Gastroesophageal sphincter (tissue), 4 donors: ENCODE measurements around the gene KLK14. TPM values are rescaled to one million over a fixed set of nuclear protein-coding genes. Genes with fewer than 3 reads are reported as not detected.
A peak's percentile ranks its signal among the peaks of the same experiment; 100 is the strongest.

Experiments
- ATAC-seq: fragments of 150-250 bp; one replicate; pipeline ENCODE4 v1.9.1; 2016; ENCODE audit warnings: mild to moderate bottlenecking, moderate library complexity
- H3K27ac ChIP-seq, 4 donors: fragments of 200-600 bp; sonication (generic) in 3 of 4; 1 replicate in 3 of 4; 2 replicates in 1 of 4; pipeline ENCODE4 v1.5.1; 2016 to 2019
- H3K27me3 ChIP-seq: fragments of 200-600 bp; sonication (generic); one replicate; pipeline ENCODE4 v1.5.1; 2019
- H3K36me3 ChIP-seq, 2 donors: fragments of 200-600 bp; sonication (generic); one replicate each; pipeline ENCODE4 v1.5.1; 2019; ENCODE audit warnings: control low read depth in 1 of 2
- H3K4me1 ChIP-seq, 3 donors: fragments of 200-600 bp; sonication (generic); 1 replicate in 2 of 3; 2 replicates in 1 of 3; pipeline ENCODE4 v1.5.1; 2016 to 2019; ENCODE audit warnings: control low read depth in 2 of 3
- H3K4me3 ChIP-seq, 2 donors: fragments of 200-600 bp; sonication (generic); one replicate each; pipeline ENCODE4 v1.5.1; 2019; ENCODE audit warnings: mild to moderate bottlenecking in 1 of 2, moderate library complexity in 1 of 2
- H3K9me3 ChIP-seq, 3 donors: fragments of 200-600 bp; sonication (generic); one replicate each; pipeline ENCODE4 v1.5.1; 2017 to 2019; ENCODE audit warnings: control low read depth in 2 of 3
- CTCF ChIP-seq, 4 experiments: fragments of 200-600 bp in 2 of 4; fragments of 450-650 bp in 2 of 4; sonication (generic) in 1 of 4; IDR thresholded peaks; one replicate each; pipeline ENCODE4 v1.5.1; 2017 to 2019; ENCODE audit warnings: antibody characterized with exemption in 4 of 4, mild to moderate bottlenecking in 2 of 4, moderate library complexity in 2 of 4
- EP300 ChIP-seq: sonication (generic); formaldehyde crosslinking; IDR thresholded peaks from one replicate; pipeline ENCODE4 v1.6.1; 2017; ENCODE audit warnings: antibody characterized with exemption, mild to moderate bottlenecking
- POLR2A ChIP-seq, 2 donors: fragments of 450-650 bp; IDR thresholded peaks; one replicate each; pipeline ENCODE4 v1.6.1; 2017; ENCODE audit warnings: antibody characterized with exemption in 2 of 2, mild to moderate bottlenecking in 2 of 2, moderate library complexity in 1 of 2
- POLR2AphosphoS5 ChIP-seq: sonication (generic); formaldehyde crosslinking; IDR thresholded peaks from one replicate; pipeline ENCODE4 v1.6.1; 2017; ENCODE audit warnings: antibody characterized with exemption
- WGBS, 2 donors: methylation state at CpG; one replicate each; pipeline ENCODE4 v1.1.5; 2018; ENCODE audit warnings: low coverage in 1 of 2; 5-methylcytosine and 5-hydroxymethylcytosine counted together
- total RNA-seq, 4 donors: library from RNA; depleted of rRNA; stranded (reverse); fragments of >200 nt; gene quantifications; one replicate each; pipeline ENCODE4 v1.1.0, GENCODE V29; 2016

The KLK14 gene, protein sequence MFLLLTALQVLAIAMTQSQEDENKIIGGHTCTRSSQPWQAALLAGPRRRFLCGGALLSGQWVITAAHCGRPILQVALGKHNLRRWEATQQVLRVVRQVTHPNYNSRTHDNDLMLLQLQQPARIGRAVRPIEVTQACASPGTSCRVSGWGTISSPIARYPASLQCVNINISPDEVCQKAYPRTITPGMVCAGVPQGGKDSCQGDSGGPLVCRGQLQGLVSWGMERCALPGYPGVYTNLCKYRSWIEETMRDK
- not detected for total RNA-seq

DNA sequence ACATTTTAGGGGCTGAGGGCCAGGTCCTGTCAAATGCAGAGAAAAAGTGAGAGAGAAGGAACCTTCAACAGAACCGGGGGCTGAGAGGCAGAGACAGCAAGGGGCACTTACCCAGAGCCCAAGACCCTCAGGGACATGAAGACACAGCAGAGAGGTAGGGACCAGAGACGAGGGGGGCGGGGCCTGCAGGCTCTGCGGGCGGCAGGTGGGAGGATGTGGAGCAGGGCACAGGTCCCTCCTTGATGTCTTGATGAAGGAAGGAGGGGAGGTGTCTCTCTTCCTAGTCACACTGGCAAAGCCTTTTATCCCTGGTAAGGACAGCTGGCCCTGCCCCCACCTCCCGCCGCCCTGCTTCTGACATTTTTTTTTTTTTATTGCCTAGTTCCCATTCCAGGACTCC is at the start of gene KLK14:
KLK14 (minus strand) TSS at position 277 of the 400 bp plus-strand sequence; CDS start at position 4, 273 bp downstream.
- Histone ChIP-seq H3K9me3 (no peaks in the 10 kb centered on the region), H3K27ac (no peak within 1 kb of the TSS), H3K4me1 (no peaks in the 10 kb centered on the region), H3K36me3 (no peaks in the 10 kb centered on the region), H3K4me3 (no peak within 1 kb of the TSS), H3K27me3 (peaks cover 47% of the 10 kb centered on the region)
- WGBS, 2 donors = 0 to 25% methylated on average over 1 to 5 of the region's 7 CpGs
- no peak for ATAC-seq
- TF ChIP-seq POLR2A (IDR thresholded peaks at IDR 0.05) (no peak), POLR2AphosphoS5 (no peak), EP300 (no peak), CTCF (IDR thresholded peaks at IDR 0.05) (no peak)

- Histone ChIP-seq H3K27ac (peak overlapping the region in 1 of 4 donors; percentile 19), H3K27me3 (peaks cover 42% of the 10 kb centered on the region), H3K36me3 (no peaks in the 10 kb centered on the region), H3K4me3 (no peak overlapping the region), H3K4me1 (no peaks in the 10 kb centered on the region), H3K9me3 (no peaks in the 10 kb centered on the region)
- no peak for TF ChIP-seq EP300
- no peak for TF ChIP-seq POLR2A (IDR thresholded peaks at IDR 0.05)
- TF ChIP-seq POLR2AphosphoS5 = no peak
- TF ChIP-seq CTCF (IDR thresholded peaks at IDR 0.05) = no peak
- WGBS, 2 donors = 28 to 44% methylated on average over 16 to 18 of the region's 24 CpGs
- ATAC-seq = no peak
Measured at GRCh38 chr19:51131780-51132680, 49.3 kb upstream of the KLK14 start.

DNA sequence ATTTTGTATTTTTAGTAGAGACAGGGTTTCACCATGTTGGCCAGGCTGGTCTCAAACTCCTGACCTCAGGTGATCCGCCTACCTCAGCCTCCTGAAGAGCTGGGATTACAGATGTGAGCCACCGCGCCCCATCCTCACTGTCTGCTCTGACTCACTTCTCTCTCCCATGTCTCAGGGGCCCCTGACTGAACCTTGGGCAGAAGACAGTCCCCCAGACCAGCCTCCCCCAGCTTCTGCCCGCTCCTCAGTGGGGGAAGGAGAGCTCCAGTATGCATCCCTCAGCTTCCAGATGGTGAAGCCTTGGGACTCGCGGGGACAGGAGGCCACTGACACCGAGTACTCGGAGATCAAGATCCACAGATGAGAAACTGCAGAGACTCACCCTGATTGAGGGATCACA is 47.0 kb upstream of the KLK14 start:
- Histone ChIP-seq H3K4me3 (no peak overlapping the region), H3K27ac (no peak overlapping the region), H3K27me3 (peaks cover 52% of the 10 kb centered on the region), H3K9me3 (no peaks in the 10 kb centered on the region), H3K36me3 (no peaks in the 10 kb centered on the region), H3K4me1 (no peaks in the 10 kb centered on the region)
- TF ChIP-seq POLR2AphosphoS5 (no peak), POLR2A (IDR thresholded peaks at IDR 0.05) (no peak), EP300 (no peak), CTCF (IDR thresholded peaks at IDR 0.05) (no peak)
- ATAC-seq = no peak
- WGBS, 2 donors = 94% methylated on average over 3 of the region's 8 CpGs; no CpG with 5 or more reads in 1 of the 2 donors

DNA sequence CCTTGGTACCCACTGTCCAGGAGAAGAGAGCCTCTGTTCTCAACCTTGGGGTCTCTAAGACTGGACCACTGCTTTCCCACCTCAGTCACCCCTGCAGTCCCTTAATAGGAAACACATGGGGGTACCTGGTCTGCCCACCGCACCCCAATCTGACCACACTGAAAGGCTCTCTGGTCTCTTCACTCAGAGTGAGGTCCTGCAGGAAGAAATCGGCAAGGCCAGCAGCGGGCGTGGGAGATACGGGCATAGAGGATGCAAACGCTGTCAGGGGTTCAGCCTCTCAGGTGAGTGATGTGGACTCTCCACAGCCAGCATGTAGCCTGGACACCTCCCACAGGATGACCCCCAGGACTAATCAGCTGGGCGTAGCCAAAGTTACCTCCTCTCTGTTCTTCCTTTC is 45.5 kb upstream of the KLK14 start:
- peaks cover 66% of the 10 kb centered on the region for H3K27me3 ChIP-seq
- 67 to 83% methylated on average over 1 to 7 of the region's 7 CpGs for WGBS, 2 donors
- no peaks in the 10 kb centered on the region for H3K36me3 ChIP-seq
- H3K4me1 ChIP-seq = no peaks in the 10 kb centered on the region
- H3K27ac ChIP-seq = peak overlapping the region in 2 of 4 donors; percentile 4 to 35
- TF ChIP-seq POLR2A (IDR thresholded peaks at IDR 0.05) (no peak), POLR2AphosphoS5 (no peak), EP300 (no peak), CTCF (IDR thresholded peaks at IDR 0.05) (no peak)
- no peak for ATAC-seq
- no peaks in the 10 kb centered on the region for H3K9me3 ChIP-seq
- no peak overlapping the region for H3K4me3 ChIP-seq
